ENCODE results near the gene FBXO28.

Gene FBXO28

DNA sequence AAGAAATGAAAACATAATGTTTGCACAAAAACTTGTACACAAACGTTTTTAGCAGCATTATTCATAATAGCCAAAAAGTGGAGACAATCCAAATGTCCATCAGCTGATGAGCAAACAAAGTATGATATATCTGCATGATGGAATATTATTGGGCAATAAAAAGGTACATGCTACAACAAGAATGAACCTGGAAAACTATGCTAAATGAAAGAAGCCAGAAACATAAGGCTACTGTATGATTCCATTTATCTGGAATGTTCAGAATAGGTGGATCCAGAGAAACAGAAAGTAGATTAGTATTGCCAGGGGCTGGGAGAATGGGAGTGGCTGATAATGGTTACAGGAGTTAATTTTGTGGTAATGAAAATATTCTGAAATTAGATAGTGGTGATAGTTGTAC is 19.0 kb downstream of the FBXO28 start:
- no peak overlapping the region for H3K9ac ChIP-seq (ENCODE audit: low read length)
- no peak overlapping the region for H3K4me3 ChIP-seq (ENCODE audit: low read length)
- H3K27ac ChIP-seq (ENCODE audit: low read depth, low read length): no peak overlapping the region
- H3K36me3 ChIP-seq (ENCODE audit: control insufficient read depth, insufficient read depth, low read length): peaks cover 16% of the 10 kb centered on the region
- no peaks in the 10 kb centered on the region for H3K4me1 ChIP-seq (ENCODE audit: control insufficient read depth, insufficient read depth, low read length)
- H3K27me3 ChIP-seq (ENCODE audit: control insufficient read depth, insufficient read depth, low read length): no peaks in the 10 kb centered on the region

DNA sequence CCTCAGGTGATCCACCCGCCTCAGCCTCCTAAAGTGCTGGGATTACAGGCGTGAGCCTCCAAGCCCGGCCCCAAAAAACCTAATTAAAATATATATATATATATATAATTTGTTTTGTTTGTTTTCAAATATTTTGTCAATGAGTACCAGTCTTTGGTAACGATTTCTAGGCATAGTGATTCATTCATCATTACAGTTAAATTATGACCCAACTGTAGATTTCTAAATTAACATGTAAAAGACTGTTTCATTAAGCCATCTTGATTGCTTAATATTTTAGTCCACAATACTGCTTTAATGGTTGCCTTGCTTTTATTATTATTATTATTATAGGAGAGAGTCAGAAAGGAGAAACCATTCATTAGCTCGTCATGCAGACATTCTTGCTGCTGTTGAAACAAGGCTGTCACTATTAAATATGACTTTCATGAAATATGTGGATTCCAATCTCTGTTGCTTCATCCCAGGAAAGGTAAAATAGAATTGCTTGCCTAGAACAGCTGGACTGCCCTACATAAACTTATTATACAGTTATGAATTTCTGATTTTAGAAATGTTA is 19.9 kb downstream of the FBXO28 start:
- no peak overlapping the region for H3K9ac ChIP-seq (ENCODE audit: low read length)
- peaks cover 16% of the 10 kb centered on the region for H3K36me3 ChIP-seq (ENCODE audit: control insufficient read depth, insufficient read depth, low read length)
- H3K27ac ChIP-seq (ENCODE audit: low read depth, low read length): no peak overlapping the region
- no peak overlapping the region for H3K4me3 ChIP-seq (ENCODE audit: low read length)
- no peaks in the 10 kb centered on the region for H3K4me1 ChIP-seq (ENCODE audit: control insufficient read depth, insufficient read depth, low read length)
- H3K27me3 ChIP-seq (ENCODE audit: control insufficient read depth, insufficient read depth, low read length): no peaks in the 10 kb centered on the region

DNA sequence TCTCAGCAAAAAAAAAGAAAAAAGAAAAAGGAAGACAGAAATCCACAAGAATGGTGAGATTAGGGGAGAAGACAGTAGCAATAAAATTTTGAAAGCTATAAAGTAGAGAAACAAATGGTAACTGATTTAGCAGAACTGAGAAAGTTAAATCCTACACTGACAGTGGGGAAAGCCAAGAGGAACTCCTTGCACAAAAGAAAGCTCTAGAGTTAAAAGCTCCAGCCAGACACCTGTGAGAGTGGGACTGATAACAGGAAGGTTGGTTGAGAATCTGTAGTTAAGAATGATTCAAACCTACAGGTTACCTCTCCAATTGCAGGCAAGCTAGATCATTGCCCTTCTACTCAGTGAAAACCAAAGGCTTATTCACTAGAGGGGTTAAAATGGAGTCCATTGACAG is 23.6 kb downstream of the FBXO28 start:
- H3K4me1 ChIP-seq (ENCODE audit: control insufficient read depth, insufficient read depth, low read length): no peaks in the 10 kb centered on the region
- H3K36me3 ChIP-seq (ENCODE audit: control insufficient read depth, insufficient read depth, low read length): peaks cover 8% of the 10 kb centered on the region
- no peak overlapping the region for H3K9ac ChIP-seq (ENCODE audit: low read length)
- no peak overlapping the region for H3K4me3 ChIP-seq (ENCODE audit: low read length)
- H3K27me3 ChIP-seq (ENCODE audit: control insufficient read depth, insufficient read depth, low read length): no peaks in the 10 kb centered on the region
- H3K27ac ChIP-seq (ENCODE audit: low read depth, low read length): no peak overlapping the region

DNA sequence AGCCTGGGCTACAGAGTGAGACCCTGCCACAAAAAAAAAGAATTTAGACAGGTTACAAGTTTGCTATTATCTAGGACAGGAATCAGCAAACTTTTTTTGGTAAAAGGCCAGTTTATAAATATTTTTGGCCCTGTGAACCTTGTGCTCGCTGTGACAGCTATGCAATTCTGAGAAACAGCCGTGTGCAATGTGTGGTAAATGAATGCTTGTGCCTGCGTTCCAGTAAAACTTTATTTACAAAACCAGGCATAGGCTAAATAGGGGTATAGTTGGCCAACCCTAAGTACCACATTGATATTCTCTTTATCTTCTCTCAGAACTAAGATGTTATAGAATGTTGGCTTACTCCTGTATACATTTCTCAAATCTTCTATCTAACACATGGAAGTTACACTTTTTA is 24.3 kb downstream of the FBXO28 start:
- H3K27me3 ChIP-seq (ENCODE audit: control insufficient read depth, insufficient read depth, low read length): no peaks in the 10 kb centered on the region
- no peak overlapping the region for H3K27ac ChIP-seq (ENCODE audit: low read depth, low read length)
- H3K36me3 ChIP-seq (ENCODE audit: control insufficient read depth, insufficient read depth, low read length): peaks cover 2% of the 10 kb centered on the region
- no peaks in the 10 kb centered on the region for H3K4me1 ChIP-seq (ENCODE audit: control insufficient read depth, insufficient read depth, low read length)
- H3K9ac ChIP-seq (ENCODE audit: low read length): no peak overlapping the region
- no peak overlapping the region for H3K4me3 ChIP-seq (ENCODE audit: low read length)

DNA sequence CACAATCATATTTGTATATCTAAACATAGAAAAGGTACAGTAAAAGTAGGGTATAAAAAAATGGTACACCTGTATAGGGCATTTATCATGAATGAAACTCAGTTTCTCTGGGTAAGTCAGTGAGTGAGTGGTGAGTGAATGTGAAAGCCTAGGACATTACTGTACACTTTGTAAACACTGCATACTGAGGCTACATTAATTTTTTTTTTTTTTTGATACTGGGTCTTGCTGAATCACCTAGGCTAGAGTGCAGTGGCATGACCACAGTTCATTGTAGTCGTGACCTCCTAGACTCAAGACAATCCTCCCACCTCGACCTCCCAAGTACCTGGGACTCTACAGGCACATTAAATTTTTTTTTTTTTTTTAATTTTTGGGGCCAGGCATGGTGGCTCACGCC is 27.8 kb downstream of the FBXO28 start:
- Histone ChIP-seq H3K4me3 (ENCODE audit: low read length) (no peak overlapping the region), H3K9ac (ENCODE audit: low read length) (no peak overlapping the region), H3K36me3 (ENCODE audit: control insufficient read depth, insufficient read depth, low read length) (peaks cover 2% of the 10 kb centered on the region), H3K27ac (ENCODE audit: low read depth, low read length) (no peak overlapping the region), H3K4me1 (ENCODE audit: control insufficient read depth, insufficient read depth, low read length) (no peaks in the 10 kb centered on the region), H3K27me3 (ENCODE audit: control insufficient read depth, insufficient read depth, low read length) (no peaks in the 10 kb centered on the region)

DNA sequence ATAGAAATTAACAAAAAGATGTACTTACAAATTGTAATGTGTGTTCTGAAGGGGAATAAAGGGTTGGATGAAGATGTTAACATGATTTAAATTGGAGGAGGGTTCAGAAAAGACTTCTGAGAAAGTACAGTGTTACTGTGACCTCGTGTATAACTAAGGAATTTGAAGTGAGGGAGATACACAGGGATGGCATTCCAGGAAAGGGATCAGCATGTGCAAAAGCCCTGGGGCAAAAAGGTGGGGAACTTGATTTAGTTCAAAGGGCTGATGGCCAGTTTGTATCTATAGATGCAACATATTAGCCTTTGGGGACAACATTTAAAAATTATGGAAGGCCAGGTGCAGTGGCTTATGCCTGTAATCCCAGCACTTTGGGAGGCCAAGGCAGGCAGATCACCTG is 35.8 kb downstream of the FBXO28 start:
- Histone ChIP-seq H3K4me1 (ENCODE audit: control insufficient read depth, insufficient read depth, low read length) (no peaks in the 10 kb centered on the region), H3K27me3 (ENCODE audit: control insufficient read depth, insufficient read depth, low read length) (no peaks in the 10 kb centered on the region), H3K36me3 (ENCODE audit: control insufficient read depth, insufficient read depth, low read length) (peaks cover 3% of the 10 kb centered on the region), H3K27ac (ENCODE audit: low read depth, low read length) (no peak overlapping the region), H3K9ac (ENCODE audit: low read length) (no peak overlapping the region), H3K4me3 (ENCODE audit: low read length) (no peak overlapping the region)

DNA sequence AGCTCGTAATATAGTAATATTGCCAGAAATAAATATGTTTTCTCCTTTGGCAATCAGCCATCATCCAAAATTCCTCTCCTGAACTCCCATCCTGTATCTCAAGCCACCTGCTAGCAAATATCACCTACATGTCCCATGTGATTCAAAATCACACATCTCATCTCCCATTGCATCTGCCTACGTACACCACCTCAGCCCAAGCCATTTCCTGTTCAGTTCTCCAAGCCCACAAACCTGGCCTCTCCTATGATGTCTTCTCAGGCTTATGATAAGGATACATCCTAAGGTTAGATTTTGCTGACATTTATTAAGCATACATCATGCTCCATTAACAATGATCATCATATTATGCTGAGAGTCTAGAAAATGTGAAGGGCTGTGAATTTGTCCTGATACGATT is 37.2 kb downstream of the FBXO28 start:
- no peak overlapping the region for H3K27ac ChIP-seq (ENCODE audit: low read depth, low read length)
- H3K4me3 ChIP-seq (ENCODE audit: low read length): no peak overlapping the region
- peaks cover 3% of the 10 kb centered on the region for H3K36me3 ChIP-seq (ENCODE audit: control insufficient read depth, insufficient read depth, low read length)
- no peak overlapping the region for H3K9ac ChIP-seq (ENCODE audit: low read length)
- H3K4me1 ChIP-seq (ENCODE audit: control insufficient read depth, insufficient read depth, low read length): no peaks in the 10 kb centered on the region
- no peaks in the 10 kb centered on the region for H3K27me3 ChIP-seq (ENCODE audit: control insufficient read depth, insufficient read depth, low read length)

DNA sequence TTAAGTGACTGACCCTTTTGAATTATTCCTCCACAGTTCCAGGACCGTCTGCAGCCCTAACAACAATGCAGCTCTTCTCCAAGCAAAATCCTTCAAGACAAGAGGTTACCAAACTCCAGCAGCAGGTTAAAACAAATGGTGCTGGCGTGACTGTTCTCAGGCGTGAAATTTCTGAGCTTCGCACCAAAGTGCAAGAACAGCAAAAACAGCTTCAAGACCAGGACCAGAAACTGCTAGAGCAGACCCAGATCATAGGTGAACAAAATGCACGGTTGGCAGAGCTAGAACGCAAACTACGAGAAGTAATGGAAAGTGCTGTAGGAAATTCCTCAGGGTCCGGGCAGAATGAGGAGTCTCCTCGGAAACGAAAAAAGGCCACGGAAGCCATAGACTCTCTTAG is 43.4 kb downstream of the FBXO28 start:
- H3K27ac ChIP-seq (ENCODE audit: low read depth, low read length): no peak overlapping the region
- no peak overlapping the region for H3K4me3 ChIP-seq (ENCODE audit: low read length)
- H3K27me3 ChIP-seq (ENCODE audit: control insufficient read depth, insufficient read depth, low read length): no peaks in the 10 kb centered on the region
- no peak overlapping the region for H3K9ac ChIP-seq (ENCODE audit: low read length)
- no peaks in the 10 kb centered on the region for H3K4me1 ChIP-seq (ENCODE audit: control insufficient read depth, insufficient read depth, low read length)
- H3K36me3 ChIP-seq (ENCODE audit: control insufficient read depth, insufficient read depth, low read length): peaks cover 19% of the 10 kb centered on the region

DNA sequence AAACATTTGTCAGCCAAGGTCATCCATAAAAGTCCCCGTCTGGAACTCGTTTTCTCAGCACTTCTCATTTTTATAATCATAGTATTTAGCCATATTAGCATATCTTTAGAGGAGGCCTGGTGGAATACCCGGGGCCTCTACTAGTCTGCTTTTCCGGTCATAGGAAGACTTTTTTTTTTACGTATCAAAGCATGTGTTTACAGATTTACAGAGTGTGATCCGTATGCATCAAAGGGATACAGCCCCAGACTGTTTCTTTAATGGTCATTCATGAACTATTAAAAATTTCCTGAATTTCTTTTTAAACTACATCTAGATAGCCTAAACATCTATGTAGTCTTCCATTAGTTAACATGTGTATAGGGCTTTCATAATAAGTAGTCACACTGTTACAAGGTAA is 45.6 kb downstream of the FBXO28 start:
- Histone ChIP-seq H3K36me3 (ENCODE audit: control insufficient read depth, insufficient read depth, low read length) (peaks cover 19% of the 10 kb centered on the region), H3K4me3 (ENCODE audit: low read length) (no peak overlapping the region), H3K9ac (ENCODE audit: low read length) (no peak overlapping the region), H3K27me3 (ENCODE audit: control insufficient read depth, insufficient read depth, low read length) (no peaks in the 10 kb centered on the region), H3K4me1 (ENCODE audit: control insufficient read depth, insufficient read depth, low read length) (no peaks in the 10 kb centered on the region), H3K27ac (ENCODE audit: low read depth, low read length) (no peak overlapping the region)

DNA sequence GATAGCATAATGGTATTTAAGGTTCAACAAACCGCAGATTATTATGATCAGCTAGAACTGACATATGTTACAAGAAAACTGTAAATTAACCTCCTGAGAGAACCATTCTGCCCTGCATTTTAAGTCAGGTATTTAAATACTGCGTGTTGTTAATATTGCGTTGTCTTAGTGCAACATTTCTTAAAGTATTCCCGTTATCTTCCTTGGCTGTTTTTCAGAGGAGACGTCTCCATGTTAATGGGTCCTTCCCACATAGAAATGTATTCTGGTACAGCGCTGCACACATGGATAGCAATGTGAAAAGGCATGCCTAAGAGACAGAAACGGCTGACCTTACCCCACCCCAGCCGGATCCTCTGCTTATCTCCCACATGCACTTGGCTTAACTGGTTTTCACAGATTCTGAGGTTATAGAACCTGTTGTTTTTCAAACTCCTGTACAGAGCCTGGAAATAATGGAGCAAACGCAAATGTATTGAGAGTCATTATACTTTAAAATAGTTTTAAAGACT is 46.3 kb downstream of the FBXO28 start:
- Histone ChIP-seq H3K4me1 (ENCODE audit: control insufficient read depth, insufficient read depth, low read length) (no peaks in the 10 kb centered on the region), H3K4me3 (ENCODE audit: low read length) (no peak overlapping the region), H3K36me3 (ENCODE audit: control insufficient read depth, insufficient read depth, low read length) (peaks cover 19% of the 10 kb centered on the region), H3K9ac (ENCODE audit: low read length) (no peak overlapping the region), H3K27ac (ENCODE audit: low read depth, low read length) (no peak overlapping the region), H3K27me3 (ENCODE audit: control insufficient read depth, insufficient read depth, low read length) (no peaks in the 10 kb centered on the region)

DNA sequence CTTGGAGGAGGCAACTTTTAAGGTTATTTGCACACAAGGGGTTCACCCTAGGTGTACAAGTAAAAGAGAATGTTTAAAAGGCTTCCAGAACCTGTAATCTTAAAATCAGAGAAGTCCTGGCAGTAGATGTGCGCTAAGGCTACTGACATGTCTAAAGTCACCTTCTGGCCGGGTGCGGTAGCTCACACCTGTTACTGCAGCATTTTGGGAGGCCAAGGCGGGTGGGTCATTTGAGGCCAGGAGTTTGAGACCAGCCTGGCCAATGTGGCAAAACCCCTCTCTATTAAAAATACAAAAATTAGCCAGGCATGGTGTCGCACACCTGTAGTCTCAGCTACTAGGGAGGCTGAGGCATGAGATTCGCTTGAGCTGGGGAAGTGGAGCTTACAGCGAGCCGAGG is 48.9 kb downstream of the FBXO28 start:
- Histone ChIP-seq H3K27ac (ENCODE audit: low read depth, low read length) (no peak overlapping the region), H3K9ac (ENCODE audit: low read length) (no peak overlapping the region), H3K4me3 (ENCODE audit: low read length) (no peak overlapping the region), H3K36me3 (ENCODE audit: control insufficient read depth, insufficient read depth, low read length) (peaks cover 11% of the 10 kb centered on the region), H3K27me3 (ENCODE audit: control insufficient read depth, insufficient read depth, low read length) (no peaks in the 10 kb centered on the region), H3K4me1 (ENCODE audit: control insufficient read depth, insufficient read depth, low read length) (no peaks in the 10 kb centered on the region)

DNA sequence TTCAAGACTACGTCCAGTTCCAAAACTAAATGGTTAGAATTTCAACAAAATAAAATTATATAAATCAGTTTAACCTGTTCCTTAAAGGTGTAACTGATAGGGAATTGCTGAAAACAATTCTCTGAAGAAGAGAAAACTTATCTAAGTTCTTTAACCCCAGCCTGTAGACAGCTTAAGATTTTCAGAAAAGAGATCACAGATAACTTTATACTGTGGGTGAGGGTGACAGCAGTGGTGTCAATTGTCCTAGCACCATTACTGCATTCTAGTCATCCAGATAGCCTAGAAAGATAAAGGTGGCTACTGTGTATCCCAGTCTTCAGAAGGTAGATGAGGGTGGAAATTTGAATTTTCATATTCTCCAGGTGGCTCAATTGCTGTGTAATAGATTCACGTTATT is 49.4 kb downstream of the FBXO28 start:
- H3K27me3 ChIP-seq (ENCODE audit: control insufficient read depth, insufficient read depth, low read length): no peaks in the 10 kb centered on the region
- no peak overlapping the region for H3K27ac ChIP-seq (ENCODE audit: low read depth, low read length)
- no peaks in the 10 kb centered on the region for H3K4me1 ChIP-seq (ENCODE audit: control insufficient read depth, insufficient read depth, low read length)
- H3K9ac ChIP-seq (ENCODE audit: low read length): no peak overlapping the region
- peaks cover 8% of the 10 kb centered on the region for H3K36me3 ChIP-seq (ENCODE audit: control insufficient read depth, insufficient read depth, low read length)
- no peak overlapping the region for H3K4me3 ChIP-seq (ENCODE audit: low read length)

DNA sequence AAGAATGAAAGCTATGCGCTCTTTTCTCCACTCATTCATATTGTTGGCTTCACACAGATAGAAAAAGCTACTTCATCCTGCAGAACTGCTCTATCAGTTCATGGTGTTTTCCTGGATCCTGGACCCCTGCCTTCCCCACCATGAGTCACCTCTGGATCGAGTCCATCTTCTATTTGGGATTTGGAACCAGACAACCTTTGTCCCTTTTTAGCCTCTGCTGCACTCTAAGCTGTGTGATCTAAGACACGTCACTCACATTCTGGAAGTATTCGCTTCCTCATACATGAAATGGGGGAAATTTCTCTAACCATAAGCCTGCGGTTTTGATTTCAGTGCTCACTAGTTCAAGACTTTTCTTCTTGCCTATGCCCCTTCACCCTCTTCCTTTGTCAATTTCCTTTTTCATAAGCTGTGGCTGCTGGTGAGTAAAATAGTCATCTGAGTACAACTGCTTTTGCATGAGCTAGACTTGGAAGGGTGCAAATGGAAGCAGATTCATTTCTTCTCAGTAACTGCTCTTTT is 55.0 kb downstream of the FBXO28 start:
- Histone ChIP-seq H3K4me3 (ENCODE audit: low read length) (no peak overlapping the region), H3K27ac (ENCODE audit: low read depth, low read length) (no peak overlapping the region)

More for the DNA sequence above, 55.0 kb downstream of the FBXO28 start:
- Histone ChIP-seq H3K36me3 (ENCODE audit: control insufficient read depth, insufficient read depth, low read length) (no peaks in the 10 kb centered on the region), H3K27me3 (ENCODE audit: control insufficient read depth, insufficient read depth, low read length) (no peaks in the 10 kb centered on the region), H3K4me1 (ENCODE audit: control insufficient read depth, insufficient read depth, low read length) (peaks cover 3% of the 10 kb centered on the region), H3K9ac (ENCODE audit: low read length) (no peak overlapping the region)
